Fibroblast of lung (primary cell): ENCODE measurements around the gene CELF5.
"Not testable (repeated sequence)": the region's sequence is repeated elsewhere in the genome, so short reads cannot be mapped to it uniquely, and the experiment has no call there.

Experiments
- EZH2 ChIP-seq: IDR thresholded peaks from 2 replicates; pipeline ENCODE4 v1.5.1; 2012; ENCODE audit warnings: low read length, control low read depth, mild to moderate bottlenecking; ENCODE audit errors: missing control alignments
- TF ChIP-seq, protein P1 (sequence below), 2 donors: IDR thresholded peaks in 1 of 2; conservative IDR thresholded peaks in 1 of 2; 1 replicate in 1 of 2; 2 replicates in 1 of 2; pipeline ENCODE4 v1.5.1; 2011 to 2012; ENCODE audit warnings: low read length in 2 of 2, control low read depth in 1 of 2, inconsistent platforms in 1 of 2, low read depth in 1 of 2, mild to moderate bottlenecking in 1 of 2

DNA sequence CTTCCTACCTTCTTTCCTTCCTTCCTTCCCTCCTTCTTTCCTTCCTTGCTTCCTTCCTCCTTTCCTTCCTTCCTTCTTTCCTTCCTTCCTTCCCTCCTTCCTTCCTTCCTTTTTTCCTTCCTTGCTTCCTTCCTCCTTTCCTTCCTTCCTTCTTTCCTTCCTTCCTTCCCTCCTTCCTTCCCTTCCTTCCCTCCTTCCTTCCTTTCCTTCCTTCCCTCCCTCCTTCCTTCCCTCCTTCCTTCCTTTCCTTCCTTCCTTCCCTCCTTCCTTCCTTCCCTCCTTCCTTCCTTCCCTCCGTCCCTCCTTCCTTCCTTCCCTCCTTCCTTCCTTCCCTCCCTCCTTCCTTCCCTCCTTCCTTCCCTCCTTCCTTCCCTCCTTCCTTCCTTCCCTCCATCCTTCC is 107.8 kb downstream of the CELF5 start:
- TF ChIP-seq EZH2 = not testable (repeated sequence)
- TF ChIP-seq, protein P1, sequence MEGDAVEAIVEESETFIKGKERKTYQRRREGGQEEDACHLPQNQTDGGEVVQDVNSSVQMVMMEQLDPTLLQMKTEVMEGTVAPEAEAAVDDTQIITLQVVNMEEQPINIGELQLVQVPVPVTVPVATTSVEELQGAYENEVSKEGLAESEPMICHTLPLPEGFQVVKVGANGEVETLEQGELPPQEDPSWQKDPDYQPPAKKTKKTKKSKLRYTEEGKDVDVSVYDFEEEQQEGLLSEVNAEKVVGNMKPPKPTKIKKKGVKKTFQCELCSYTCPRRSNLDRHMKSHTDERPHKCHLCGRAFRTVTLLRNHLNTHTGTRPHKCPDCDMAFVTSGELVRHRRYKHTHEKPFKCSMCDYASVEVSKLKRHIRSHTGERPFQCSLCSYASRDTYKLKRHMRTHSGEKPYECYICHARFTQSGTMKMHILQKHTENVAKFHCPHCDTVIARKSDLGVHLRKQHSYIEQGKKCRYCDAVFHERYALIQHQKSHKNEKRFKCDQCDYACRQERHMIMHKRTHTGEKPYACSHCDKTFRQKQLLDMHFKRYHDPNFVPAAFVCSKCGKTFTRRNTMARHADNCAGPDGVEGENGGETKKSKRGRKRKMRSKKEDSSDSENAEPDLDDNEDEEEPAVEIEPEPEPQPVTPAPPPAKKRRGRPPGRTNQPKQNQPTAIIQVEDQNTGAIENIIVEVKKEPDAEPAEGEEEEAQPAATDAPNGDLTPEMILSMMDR (conservative IDR thresholded peaks at IDR 0.05 in 1 of 2, IDR thresholded peaks at IDR 0.05 in 1 of 2; ENCODE audit: low read depth in 1 of 2, low read length in 2 of 2) = not testable (repeated sequence)
